NB4 (cell line): ENCODE results near the gene NLGN2.

Experiments
- DNase-seq: peaks from one replicate; pipeline ENCODE4 v3.0.0; 2010; ENCODE audit warnings: low read depth
- H3K4me3 ChIP-seq: one replicate; pipeline ENCODE4 v1.5.1; 2011; ENCODE audit warnings: mild to moderate bottlenecking, low read depth, low read length, moderate library complexity
- MYC ChIP-seq: IDR thresholded peaks from 2 replicates; pipeline ENCODE4 v1.6.1; 2011; ENCODE audit warnings: low read depth, low read length
- POLR2A ChIP-seq: IDR thresholded peaks from 2 replicates; pipeline ENCODE4 v1.6.1; 2011; ENCODE audit warnings: mild to moderate bottlenecking; ENCODE audit not compliant: insufficient read length; ENCODE audit errors: extremely low read depth
- TF ChIP-seq, protein P1 (sequence below): IDR thresholded peaks from one replicate; pipeline ENCODE4 v1.5.1; 2012; ENCODE audit warnings: low read depth, low read length
- TF ChIP-seq, protein P2 (sequence below): IDR thresholded peaks from 2 replicates; pipeline ENCODE4 v1.6.1; 2011; ENCODE audit warnings: low read depth, low read length

The NLGN2 gene

DNA sequence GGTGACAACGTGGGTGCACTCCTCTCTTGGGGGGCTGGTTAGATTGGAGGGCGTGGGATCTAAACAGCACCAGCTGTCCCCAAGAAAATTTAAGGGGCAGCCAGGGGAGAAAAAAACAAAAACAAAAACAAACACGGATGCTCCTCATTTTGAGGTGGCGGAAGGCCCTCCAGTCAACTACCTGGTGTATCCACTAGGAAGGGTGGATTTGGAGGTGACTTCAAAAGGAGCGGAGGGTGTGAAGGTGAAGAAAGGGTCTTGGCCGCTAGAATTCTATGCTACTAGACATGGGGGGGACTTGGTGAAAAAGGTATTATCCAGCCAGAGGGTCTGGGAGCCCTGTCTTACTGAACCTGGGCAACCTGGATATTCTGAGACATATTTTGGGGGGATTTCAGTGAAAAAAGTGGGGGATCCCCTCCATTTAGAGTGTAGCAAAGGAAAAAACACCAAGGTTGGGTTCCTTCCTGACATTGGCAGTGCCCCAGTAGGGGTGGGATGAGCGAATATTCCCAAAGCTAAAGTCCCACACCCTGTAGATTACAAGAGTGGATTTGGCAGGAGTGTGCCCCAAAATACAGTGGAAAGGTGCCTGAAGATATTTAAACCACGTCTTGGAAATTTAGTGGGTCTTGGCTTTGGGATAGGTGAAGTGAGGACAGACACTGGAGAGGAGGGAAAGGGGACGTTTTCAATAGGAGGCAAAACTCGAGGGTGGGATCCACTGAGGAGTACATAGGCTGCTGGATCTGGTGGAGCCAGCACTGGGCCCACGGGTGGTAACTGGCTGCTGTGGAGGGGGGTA, 31.2 kb downstream of the NLGN2 start:
- H3K4me3 ChIP-seq: peak overlapping the region; percentile 17
- no peak for DNase-seq
- TF ChIP-seq, protein P1, sequence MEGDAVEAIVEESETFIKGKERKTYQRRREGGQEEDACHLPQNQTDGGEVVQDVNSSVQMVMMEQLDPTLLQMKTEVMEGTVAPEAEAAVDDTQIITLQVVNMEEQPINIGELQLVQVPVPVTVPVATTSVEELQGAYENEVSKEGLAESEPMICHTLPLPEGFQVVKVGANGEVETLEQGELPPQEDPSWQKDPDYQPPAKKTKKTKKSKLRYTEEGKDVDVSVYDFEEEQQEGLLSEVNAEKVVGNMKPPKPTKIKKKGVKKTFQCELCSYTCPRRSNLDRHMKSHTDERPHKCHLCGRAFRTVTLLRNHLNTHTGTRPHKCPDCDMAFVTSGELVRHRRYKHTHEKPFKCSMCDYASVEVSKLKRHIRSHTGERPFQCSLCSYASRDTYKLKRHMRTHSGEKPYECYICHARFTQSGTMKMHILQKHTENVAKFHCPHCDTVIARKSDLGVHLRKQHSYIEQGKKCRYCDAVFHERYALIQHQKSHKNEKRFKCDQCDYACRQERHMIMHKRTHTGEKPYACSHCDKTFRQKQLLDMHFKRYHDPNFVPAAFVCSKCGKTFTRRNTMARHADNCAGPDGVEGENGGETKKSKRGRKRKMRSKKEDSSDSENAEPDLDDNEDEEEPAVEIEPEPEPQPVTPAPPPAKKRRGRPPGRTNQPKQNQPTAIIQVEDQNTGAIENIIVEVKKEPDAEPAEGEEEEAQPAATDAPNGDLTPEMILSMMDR: no peak
- TF ChIP-seq MYC: no peak
- TF ChIP-seq, protein P2, sequence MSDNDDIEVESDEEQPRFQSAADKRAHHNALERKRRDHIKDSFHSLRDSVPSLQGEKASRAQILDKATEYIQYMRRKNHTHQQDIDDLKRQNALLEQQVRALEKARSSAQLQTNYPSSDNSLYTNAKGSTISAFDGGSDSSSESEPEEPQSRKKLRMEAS: no peak
- TF ChIP-seq POLR2A: no peak

DNA sequence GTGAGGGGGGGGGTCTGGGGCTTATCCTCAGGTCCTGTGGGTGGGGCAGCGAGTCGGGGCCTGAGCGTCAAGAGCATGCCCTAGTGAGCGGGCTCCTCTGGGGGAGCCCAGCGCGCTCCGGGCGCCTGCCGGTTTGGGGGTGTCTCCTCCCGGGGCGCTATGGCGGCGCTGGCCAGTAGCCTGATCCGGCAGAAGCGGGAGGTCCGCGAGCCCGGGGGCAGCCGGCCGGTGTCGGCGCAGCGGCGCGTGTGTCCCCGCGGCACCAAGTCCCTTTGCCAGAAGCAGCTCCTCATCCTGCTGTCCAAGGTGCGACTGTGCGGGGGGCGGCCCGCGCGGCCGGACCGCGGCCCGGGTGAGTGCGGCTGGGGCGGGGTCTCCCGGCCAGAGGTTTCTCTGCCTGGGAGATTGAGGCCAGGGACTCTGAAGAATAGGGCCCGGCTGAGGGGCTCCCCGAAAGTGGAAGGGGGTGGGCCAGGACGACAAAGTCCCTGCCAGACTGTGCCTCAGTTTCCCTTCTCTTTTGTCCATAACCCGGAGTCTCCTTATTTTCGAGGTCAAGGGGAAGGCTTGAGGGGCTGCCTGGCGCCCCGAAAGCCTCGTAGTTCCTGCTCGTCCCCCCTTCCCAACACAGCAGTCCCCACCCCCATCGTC, 31.9 kb downstream of the NLGN2 start, which contains the start of gene FGF11:
FGF11 (plus strand) TSS at position 51 of the 651 bp plus-strand sequence; CDS start at position 160, 109 bp downstream.
- DNase-seq: no peak
- peak within 1 kb of the TSS; percentile 17 for H3K4me3 ChIP-seq
- TF ChIP-seq, protein P1: no peak
- TF ChIP-seq, protein P2: no peak
- no peak for TF ChIP-seq MYC
- TF ChIP-seq POLR2A: no peak

DNA sequence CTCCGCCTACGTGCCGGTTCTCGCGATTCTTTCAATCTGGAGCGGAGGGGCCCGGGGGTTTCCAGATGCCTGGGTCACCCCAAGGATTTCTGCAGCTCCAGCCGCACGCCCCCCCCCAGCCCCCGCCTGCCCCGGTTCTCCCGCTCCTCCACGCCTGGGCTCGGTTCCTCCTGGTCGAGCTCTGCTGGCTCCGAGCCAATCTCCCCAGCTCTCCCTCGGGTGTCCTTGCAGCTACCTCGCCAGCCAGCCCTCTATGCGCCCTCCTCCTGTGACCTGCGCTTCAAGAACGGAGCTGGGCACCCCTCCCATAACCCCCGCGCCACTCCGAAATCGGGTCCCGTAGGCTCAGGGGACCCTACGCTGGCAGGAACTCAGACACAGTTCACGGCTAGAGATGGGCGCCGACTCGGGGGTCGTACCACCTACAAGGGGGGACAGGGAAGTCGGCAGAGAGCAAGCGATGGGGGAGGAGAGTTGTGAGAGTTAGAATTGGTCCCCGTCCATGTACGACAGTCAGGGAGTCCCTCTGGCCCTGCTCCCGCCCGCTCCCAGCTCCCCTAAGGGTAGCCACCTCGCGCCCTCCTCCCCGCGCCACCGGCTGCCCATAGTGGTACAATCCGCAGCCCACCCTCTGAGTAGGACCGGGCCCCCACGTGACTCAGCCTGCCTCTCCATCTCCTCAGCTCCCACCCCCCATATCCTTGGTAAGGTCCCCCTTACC, 32.6 kb downstream of the NLGN2 start:
- DNase-seq: peak; percentile 38
- TF ChIP-seq POLR2A: no peak
- TF ChIP-seq, protein P2: no peak
- no peak for TF ChIP-seq MYC
- TF ChIP-seq, protein P1: no peak
- no peak overlapping the region for H3K4me3 ChIP-seq

DNA sequence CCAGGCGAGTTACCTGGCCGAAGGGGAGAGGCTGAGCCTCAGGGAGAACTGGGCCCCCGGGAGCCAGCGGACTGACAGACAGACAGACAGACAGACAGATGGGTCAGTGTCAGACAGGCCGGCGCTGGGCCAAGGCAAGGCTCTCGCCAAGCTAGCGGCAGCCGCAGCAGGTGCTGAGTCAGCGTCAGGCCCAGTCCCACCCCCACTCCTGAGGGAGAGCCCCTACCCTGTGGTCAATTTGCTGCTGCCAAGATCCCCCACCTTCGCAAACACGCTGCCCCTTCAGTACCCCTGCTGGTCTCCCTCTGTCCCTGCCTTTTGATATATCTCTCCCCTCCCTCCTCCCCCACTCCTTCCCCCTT, 33.2 kb downstream of the NLGN2 start:
- no peak for DNase-seq

DNA sequence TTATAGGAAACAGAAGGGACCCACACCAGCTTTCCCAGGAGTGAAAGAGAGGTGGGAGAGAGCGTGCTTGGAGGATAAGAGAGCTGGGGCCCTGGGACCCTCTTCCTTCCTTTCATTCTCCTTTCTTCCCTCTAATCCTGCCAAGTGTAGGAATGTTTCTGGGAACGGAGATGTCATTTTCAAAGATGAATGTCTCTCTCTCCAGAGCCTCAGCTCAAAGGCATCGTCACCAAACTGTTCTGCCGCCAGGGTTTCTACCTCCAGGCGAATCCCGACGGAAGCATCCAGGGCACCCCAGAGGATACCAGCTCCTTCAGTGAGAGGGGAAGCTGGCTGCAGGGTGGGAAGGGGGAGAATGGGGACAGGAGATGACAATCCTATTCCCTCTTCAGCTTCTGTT, 33.6 kb downstream of the NLGN2 start:
- TF ChIP-seq POLR2A: no peak
- TF ChIP-seq, protein P2: no peak
- TF ChIP-seq MYC: no peak
- TF ChIP-seq, protein P1: no peak
- no peak overlapping the region for H3K4me3 ChIP-seq
- no peak for DNase-seq

More for the DNA sequence above, 33.2 kb downstream of the NLGN2 start:
- TF ChIP-seq POLR2A: no peak
- TF ChIP-seq, protein P1: no peak
- H3K4me3 ChIP-seq: no peak overlapping the region
